DMS53 (cell line): ENCODE results near the gene TPRA1.

Experiments used
- DNase-seq: peaks from one replicate; lab custom pipeline; 2025; lab: John Stamatoyannopoulos, UW

The TPRA1 gene

DNA sequence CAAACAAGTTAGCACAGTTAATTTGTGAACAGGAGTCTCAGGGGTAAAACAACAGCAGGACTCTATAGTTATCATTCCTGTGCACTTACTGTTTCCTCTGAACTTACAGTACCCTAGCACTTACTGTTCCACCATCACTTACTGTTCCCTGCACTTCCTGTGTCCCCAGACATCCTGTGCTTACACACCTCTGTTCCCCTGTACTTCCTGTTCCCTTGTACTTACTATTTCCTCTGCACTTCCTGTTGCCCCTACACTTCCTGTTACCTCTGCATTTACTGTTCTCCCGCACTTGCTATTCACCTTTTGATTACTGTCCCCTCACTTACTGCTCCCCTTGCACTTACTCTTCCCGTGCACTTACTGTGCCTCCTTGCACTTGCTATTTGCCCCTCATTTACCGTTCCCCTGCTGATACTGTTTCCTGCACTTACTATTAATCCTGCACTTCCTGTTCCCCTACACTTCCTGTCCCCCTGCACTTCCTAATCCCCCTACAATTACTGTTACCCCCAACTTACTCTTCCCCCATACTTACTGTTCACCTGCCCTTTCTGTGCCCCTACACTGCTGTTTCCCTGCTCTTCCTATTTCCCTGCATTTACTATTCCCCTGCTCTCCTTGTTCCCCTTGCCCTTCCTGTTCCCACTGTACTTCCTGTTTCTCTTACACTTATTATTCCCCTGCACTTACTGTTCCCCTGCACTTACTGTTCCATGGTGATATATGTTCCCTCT is 30.3 kb downstream of the TPRA1 start:
- no peak for DNase-seq

DNA sequence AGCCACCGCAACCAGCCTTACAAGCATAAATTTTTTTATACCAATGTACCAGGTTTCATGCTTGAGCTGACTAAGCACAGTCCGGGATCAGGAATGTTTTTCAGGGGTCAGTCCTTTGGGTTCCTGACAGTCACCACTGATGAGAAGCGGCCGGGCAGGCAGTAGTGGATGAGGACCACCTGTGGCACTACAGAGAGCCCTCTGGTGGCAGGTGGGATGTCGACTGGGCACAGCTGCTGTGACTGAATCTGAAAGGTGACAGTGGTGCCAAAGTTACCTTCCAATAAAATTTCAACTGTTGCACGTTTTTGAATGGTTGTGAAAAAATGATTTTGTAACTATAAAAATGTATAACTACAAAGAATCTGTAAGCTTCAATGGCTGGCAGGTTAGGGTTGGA is 34.0 kb downstream of the TPRA1 start:
- no peak for DNase-seq

DNA sequence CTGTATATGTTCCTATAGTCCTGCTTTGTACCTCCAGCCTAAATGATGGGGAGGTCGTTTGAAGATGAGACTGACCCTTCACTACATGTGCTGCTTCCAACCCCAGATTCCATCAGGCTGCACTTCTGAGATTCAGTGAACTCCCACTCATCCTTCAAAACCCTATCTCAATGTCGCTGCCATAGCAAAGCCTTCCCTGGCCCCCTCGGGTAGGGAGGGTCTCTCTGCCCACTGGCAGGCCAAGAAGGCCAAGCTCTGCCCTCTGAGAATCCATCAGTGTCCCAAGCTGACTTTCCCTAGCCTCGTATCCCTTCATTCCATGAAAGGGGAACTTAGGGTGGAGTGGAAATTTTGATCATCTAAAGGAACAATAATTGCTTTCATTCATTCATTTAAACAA is 35.4 kb downstream of the TPRA1 start:
- DNase-seq: no peak

DNA sequence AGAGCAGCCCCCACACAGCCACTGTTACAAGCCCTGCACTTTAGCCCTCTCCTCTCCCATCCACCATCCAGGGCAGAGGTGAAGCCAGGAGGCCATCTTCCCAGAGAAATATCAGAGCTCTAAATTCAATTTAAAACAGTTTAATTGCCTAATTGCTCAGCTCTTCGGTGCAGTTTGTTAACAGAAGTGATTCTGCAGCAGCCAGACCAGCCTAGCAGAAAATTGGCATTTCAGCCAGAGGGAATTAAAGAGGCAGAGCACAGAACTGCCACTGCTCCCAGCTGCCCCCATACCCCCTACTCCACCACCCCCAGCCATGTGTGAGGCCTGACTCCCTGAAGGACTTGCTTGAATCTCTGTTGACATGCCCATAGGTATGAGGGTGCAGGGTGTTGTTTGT is 38.5 kb downstream of the TPRA1 start:
- DNase-seq: no peak

DNA sequence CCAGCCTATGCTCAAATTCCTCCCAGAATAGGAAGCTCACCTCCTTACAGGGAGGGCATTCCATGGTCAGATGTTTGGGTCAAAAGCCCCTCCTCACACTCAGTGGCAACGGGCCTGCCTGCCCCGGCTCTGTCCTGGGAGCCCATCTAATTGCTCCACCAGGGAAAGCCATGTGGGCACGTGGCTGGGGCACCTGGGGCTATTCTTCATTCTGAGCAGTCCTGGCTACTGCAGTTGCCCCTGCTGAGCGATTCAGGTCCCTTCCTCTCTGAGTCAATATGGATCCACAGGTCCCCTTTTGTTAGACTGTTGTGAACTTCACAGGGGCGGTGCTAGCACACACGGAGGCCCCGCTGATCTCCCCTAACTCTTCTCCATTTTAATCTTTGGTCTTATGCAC is 39.4 kb downstream of the TPRA1 start:
- no peak for DNase-seq

DNA sequence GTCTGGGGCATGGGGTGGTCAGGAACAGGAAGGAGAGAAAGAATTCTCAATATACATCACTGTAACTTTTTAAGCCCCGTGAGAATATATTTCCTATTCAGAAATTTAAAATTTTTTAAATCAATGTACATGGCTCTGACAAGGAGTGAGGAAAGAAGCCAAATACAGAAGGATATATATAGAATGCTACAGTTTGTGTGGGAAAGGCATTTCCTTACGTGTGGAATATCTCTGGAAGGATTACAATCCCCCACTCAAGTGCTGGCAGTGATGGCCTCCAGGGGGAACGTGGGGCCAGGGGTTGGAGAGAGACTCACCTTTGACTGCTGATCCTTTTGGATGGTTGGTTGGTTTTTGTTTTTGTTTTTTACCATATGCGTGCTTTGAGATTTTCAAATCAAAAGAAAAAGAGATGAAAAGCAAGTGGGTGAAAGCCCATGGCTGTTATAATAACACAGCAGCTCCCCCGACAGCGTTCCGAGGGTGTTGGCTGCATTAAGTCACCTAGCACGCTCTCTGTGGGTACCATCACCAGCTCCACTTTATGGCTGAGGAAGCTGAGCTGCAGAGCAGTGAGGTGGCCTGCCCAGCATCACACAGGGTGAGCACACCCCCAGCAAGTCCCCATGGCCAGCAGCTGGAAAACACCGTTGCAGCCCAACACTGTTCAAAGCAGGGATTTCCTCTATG is 39.9 kb downstream of the TPRA1 start:
- DNase-seq: no peak

DNA sequence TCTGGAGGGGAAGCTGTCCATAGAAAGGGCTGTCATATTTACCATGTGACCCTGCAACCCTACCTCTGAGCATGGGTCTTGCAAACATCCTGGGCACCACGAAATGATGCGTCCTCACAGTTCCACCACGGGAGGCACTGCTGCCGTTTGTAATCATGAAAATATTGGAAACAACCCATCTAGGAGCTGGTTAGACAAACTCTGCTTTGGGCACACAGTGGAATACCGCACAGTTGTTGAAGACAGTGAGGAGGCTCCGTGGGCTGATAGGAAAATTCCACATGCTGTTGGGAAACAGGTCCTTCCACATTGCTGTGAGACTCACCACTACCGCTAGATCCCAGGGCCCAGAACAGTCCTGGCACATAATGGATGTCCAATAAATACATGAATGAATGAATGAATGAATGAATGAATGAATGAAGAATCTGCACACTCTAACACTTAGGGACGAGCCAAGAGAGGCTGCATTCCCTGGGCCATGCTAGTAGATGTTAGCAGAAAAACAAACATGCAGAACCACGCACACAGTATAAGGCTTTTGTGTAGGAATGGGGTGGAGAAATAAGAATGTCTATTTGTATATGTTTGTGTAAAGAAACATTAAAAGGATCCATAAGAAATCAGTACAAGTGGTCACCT is 40.6 kb downstream of the TPRA1 start:
- no peak for DNase-seq

DNA sequence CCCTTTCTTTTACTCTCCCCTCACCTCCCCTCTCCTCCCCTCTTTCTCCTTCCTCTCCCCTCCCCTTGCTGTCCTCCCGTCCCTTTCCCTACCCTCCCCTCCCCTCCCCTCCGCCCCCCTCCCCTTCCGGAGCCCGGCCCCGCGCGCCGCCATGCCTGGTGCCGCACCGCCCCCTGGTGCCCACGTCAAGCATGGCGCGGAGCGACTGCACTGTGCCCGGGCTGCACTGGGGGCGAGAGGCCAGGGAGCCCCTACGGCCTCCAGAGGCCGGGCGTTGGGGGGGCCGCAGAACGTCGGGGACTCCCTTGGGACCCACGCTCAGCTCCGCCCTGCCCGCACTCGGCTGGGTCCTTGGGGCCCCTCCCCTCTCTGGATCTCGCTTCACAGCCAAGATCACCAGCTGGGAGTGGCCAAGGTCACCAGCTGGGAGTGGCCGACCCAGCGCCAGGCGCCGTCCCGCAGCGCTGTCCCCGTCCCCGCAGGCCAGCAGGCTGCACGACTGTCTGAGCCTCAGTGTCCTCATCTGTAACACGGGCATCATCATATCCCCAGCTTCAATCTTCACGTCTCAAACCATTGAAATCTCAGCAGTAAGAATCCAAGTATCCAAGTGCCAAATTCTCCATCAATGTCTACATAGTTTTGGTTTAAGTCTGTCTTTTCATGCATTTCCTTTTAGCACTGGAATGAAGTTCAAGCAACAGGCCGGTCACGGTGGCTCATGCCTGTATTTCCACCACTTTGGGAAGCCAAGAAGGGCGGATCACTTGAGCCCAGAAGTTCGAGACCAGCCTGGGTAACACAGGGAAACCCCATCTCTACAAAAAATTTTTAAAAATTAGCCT is 42.5 kb downstream of the TPRA1 start:
- DNase-seq: peak; percentile 73

DNA sequence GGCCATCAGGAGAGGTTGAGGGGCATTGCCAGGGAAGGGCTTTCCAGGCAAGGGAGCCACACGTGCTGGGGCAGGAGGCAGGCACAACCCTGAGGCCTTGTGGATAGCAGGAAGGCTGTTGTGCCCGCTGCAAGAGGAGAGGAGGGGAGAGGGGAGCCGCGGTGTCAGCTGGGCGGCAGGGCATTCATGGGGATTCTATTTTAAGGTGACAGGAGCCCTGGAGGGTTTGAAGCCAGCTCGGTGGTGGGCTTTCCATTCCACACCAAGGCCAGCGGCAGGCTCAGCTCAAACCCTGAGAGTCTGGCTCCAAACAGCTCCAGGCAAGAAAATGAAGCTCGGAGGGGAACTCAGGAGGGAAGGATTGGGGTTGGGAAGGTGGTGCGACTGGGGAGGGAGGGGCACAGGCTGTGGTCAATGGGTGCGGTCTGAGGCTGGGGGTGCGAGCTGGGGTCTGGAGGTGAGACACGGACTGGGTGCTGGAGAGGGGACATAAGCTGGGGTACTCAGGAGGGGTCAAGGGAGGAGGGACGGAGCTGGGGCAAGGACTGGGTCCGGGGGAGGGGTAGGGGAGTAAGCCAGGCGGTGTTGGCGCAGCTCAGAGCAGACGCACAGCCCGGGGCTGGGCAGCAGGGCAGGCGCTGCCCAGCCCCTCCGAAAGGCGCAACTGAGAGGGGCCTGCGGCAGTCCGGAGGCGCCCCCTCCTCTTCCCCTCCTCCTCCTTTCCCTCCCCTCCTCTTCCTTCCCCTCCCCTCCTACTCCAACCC is 43.4 kb downstream of the TPRA1 start:
- DNase-seq: peak; percentile 32

DNA sequence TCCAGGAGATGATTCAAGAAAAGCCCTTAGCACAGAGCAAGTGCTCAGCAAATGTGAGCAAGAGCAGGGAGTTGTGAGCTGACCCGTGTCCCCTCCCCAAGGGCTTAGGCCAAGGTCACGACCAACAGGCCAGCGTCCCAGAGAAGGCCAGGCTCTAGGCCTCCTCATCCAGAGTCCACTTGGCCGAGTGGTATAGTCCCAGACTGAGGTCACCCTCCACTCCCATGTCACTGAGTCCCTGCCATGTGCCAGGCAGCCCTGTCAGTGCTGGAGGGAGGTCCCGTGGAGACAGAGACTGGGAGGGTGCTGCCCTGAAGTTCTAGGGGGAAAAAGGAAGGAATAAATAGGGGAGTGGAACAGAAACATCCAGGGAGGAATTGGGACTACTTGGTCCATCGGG is 44.0 kb downstream of the TPRA1 start:
- DNase-seq: no peak

DNA sequence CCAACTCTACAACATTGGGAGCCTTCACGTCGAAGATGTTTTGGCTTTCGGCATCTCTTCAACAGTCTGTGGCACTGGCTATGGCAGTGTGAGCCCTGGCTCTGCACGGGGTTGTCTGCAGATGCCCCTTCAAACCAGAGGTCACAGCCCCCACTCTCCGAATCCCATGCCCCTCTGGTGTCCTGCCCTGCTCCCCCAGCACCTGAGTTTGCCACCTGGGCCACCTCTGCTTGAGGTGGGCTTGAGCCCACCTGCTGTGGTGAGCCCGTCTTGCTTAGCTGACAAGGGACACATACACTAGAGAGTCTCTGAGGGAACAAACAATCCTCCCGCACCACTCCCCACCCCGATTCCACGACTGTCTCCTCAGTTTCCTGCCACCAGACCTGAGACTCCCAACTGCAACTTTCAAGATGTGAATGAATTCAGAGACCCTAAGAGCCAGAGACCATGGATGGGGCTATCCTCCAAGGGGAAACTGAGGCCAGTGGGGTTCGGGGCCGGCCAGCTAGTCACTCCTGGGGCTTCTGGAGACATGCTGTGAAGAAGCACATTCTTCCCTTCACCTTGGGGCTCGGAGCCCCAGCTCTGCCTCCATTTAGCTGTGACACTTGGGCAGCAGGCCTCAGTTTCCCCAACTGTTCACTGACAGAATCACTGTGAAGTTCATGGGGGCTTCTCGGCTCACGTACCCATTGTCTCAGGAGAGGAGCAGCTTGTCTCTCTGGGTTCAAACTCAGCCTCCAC is 44.6 kb downstream of the TPRA1 start:
- no peak for DNase-seq

DNA sequence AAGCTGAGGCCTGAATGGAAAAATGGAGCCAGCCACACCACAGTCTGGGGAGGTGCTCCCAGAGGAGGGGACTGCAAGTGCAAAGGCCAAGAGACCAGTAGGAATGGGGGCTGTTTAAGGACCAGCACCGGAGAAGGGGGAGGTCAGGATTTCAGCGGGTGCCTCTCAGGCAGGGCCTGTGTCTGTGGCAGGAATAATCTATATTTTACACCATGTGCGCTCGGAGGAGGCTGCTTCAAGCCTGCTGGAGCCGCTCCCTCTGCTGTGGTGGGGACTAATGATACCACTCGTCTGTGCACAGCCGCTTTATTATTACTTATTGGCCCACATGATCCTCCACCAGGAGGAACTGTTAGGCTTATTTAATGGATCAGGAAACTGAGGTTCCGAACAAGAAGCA is 45.3 kb downstream of the TPRA1 start:
- no peak for DNase-seq

DNA sequence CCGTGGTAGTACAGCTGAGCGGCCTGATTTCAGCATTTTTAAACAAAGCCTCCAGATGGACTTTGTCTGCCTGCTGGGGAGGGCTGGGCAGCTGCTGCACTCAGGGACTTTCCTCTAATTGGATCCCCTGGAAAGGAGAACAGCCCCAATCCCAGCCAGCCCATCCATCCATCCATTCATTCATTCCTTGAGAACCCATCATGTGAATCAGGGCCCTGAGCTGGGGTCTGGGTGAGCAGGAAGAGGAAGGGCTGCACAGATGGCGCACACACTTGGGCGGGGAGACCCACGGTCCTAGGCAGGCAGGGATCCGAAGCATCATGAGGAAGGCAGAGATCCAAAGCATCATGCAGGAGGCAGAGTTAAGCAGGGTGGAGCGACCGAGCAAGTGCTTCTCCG is 45.7 kb downstream of the TPRA1 start:
- DNase-seq: no peak

DNA sequence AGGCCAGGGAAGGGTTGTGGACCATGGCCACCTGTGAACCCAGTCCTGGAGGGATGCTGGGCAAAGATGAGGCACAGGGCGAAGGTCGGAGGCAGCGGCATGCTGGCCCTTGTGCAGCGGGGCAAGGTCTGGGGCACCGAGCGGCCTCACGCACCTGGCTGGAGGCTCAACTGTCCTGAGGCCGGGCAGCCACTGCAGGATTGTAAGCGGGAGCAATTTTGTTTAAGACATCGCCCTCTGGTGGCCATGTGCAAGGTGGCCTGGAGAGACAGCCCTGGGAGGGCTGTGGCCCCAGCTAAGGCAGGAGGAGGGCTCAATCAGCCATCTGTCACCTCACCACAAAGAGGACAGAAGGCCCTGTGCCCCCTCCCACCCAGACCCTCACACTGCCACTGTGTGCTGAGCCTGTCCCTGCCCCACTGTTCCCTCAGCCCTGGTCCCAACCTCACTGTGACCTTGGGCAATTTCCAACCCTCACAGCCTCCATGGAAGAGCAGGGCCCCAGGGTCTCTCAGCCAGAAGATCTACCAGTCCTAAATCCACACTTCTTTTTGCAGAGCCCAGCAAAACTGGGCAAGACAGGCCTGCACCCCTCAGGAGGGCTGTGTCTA is 46.2 kb downstream of the TPRA1 start:
- peak; percentile 88 for DNase-seq

DNA sequence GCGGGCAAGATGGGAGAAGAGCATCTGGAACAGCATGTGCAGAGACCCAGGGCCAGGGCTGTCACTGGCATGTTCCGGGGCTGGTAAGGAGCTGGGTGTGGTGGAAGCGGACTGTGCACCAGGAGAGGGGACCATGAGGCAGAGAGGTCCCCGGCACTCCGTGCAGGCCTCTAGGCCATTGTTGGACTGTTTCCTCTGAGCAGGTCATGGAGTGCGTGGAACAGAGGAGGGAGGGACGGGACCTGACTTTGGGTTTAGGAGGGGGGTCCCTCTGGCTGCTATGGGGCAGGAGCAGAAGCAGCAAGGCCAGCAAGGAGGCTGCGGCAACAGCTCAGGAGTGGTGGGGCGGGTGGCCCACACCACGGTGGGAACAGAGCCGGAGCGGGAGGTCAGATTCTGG is 47.1 kb downstream of the TPRA1 start:
- no peak for DNase-seq

DNA sequence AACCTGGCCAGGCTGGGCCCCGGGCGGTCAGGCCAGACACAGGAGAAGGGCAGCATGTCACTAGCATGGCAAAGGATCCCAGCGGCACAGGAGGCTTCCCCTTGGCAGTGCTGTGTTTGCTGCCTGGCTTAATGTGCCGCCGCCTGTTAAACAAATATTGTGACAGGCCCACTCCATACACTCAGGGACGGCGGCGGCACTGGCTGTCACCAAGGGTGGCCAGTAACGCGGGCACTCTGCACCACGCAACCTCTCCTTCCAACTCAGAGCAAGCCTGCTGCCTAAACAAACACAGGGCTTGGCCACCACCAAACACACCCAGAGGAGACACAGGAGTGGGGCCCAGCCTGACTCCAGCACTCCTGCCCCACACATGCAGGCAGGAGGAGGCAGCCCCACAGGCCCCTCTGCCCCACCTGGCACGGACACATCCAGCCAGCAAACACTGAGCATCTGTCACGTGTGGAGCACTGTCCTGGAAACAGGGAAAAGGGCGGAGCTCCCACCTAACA is 48.0 kb downstream of the TPRA1 start:
- DNase-seq: peak; percentile 95

DNA sequence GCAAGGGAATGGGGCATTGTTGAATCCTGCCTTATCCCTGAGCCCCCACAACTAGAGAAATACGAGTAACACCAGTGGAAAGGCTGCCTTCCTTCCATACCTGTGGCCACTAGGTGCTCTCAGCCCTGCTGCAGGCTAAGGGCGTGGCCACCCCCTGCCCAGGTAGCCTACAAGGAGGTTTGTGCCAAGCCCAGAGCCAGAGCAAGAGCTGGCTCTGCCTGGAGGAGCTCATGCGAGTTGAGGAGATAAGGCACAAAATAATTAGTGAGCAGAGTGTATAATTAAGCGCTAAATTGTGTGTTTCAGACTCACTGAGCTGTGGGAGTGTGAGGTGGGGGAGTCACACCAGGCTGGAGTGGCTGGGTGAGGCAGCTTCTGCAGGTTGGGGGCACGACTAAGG is 49.2 kb downstream of the TPRA1 start:
- peak; percentile 8 for DNase-seq

DNA sequence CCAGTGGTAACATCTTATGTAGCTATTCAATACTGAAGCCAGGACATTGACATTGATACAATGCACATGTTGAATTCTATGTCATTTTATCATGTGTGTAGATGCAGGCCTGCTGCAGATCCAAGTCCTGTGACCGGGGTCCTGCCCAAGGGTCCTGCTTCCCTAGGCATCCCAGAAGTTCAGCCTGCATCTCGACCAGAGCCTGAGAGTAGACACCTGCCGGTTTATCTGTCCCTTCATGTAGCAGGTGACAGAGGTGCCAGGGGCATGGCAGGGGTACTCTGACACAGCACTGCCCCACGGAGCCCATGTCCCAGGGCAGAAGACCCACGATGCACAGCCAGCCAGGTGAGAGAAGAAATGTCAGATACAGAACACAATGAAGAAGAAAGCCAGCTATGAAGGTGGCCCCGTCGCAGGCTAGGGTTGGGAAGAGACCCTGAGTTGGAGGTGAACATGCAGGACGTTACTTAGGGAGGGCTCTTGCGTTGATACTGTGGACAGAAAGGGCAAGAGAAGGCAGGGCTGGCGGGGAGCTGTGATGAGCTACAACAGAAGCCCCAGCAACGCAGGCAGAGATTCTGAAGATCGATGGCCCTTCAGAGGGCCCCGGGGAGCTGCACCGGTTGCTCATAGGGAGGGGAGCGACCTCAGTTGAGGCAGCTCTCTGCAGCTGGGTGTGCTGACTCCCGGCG is 51.0 kb downstream of the TPRA1 start:
- no peak for DNase-seq

DNA sequence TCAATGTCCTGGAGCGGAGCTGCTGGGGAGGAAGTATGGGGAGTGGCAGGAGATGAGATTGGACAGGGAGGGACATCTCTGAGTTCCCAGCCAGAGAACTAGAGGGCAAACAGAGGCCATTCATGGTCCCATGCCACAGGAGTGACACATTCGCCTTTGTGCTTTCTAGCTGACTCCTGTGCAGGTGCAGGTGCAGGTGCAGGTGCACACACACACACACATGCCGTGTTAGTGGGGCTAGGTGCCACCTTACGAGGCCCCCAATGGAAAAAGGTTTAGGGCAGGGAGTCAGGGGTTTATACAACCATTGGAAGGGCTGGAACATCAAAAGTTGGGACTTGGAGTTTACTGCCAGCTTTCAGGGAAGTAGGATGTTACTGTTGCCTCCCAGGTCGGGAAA is 52.0 kb downstream of the TPRA1 start:
- peak; percentile 70 for DNase-seq
